OCI-LY7 (cell line): ENCODE data around the gene NOTCH2.
"Not testable (repeated sequence)": the region's sequence is repeated elsewhere in the genome, so short reads cannot be mapped to it uniquely, and the experiment has no call there.

Source experiments
- EZH2phosphoT487 ChIP-seq: fragments of 200-600 bp; sonication (generic); IDR thresholded peaks from 2 replicates; pipeline ENCODE4 v1.6.1; 2018; ENCODE audit warnings: low read depth, borderline replicate concordance, mild to moderate bottlenecking, mixed run types, antibody characterized with exemption, low read length, moderate library complexity, mixed read lengths
- TF ChIP-seq, protein P1 (sequence below): fragments of 200-600 bp; sonication (generic); conservative IDR thresholded peaks from 2 replicates; pipeline ENCODE4 v1.5.1; 2014; ENCODE audit warnings: mild to moderate bottlenecking, antibody characterized with exemption, low read length, moderate library complexity, mixed read lengths

DNA sequence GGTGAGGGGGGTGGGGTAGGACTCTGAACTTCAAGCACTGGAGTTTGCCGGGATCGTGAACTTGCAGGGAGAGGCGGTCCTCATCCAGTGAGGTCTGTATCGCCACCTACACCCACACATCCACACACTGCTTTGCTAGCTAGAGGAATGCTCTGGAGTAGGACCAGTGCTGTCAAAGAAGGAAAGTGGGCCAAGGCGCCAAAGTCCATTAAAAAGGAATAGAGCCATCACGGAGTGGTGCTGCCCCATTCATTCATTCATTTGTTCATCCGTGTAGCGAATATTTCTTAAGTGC lies 405 bp upstream of the NOTCH2 start:
- TF ChIP-seq, protein P1, sequence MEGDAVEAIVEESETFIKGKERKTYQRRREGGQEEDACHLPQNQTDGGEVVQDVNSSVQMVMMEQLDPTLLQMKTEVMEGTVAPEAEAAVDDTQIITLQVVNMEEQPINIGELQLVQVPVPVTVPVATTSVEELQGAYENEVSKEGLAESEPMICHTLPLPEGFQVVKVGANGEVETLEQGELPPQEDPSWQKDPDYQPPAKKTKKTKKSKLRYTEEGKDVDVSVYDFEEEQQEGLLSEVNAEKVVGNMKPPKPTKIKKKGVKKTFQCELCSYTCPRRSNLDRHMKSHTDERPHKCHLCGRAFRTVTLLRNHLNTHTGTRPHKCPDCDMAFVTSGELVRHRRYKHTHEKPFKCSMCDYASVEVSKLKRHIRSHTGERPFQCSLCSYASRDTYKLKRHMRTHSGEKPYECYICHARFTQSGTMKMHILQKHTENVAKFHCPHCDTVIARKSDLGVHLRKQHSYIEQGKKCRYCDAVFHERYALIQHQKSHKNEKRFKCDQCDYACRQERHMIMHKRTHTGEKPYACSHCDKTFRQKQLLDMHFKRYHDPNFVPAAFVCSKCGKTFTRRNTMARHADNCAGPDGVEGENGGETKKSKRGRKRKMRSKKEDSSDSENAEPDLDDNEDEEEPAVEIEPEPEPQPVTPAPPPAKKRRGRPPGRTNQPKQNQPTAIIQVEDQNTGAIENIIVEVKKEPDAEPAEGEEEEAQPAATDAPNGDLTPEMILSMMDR = not testable (repeated sequence)
- TF ChIP-seq EZH2phosphoT487 = not testable (repeated sequence)
